Fibroblast of lung (primary cell): ENCODE measurements around the gene PDLIM7. TPM values are rescaled to one million over a fixed set of nuclear protein-coding genes. Genes with fewer than 3 reads are reported as not detected.

Experiments used
- DNase-seq, 2 donors: peaks; one replicate each; pipeline versions ENCODE4 v3.0.0 to v3.0.0-alpha.2; 2010; ENCODE audit warnings: low read depth in 2 of 2
- H2AFZ ChIP-seq: 2 replicates; pipeline ENCODE4 v1.5.1; 2012; ENCODE audit warnings: low read length, control low read depth, inconsistent platforms
- H3K27ac ChIP-seq: 2 replicates; pipeline ENCODE4 v1.5.1; 2011; ENCODE audit warnings: low read length, control low read depth; ENCODE audit not compliant: insufficient read depth
- H3K27me3 ChIP-seq: 2 replicates; pipeline ENCODE4 v1.5.1; 2011; ENCODE audit warnings: mild to moderate bottlenecking, low read length; ENCODE audit not compliant: control insufficient read depth, insufficient read depth
- H3K36me3 ChIP-seq: 2 replicates; pipeline ENCODE4 v1.5.1; 2011; ENCODE audit warnings: low read length; ENCODE audit not compliant: control insufficient read depth, insufficient read depth
- H3K4me1 ChIP-seq: 2 replicates; pipeline ENCODE4 v1.5.1; 2011; ENCODE audit warnings: low read length; ENCODE audit not compliant: control insufficient read depth, insufficient read depth; ENCODE audit errors: extremely low read depth
- H3K4me2 ChIP-seq: 2 replicates; pipeline ENCODE4 v1.5.1; 2011; ENCODE audit warnings: low read length, control low read depth; ENCODE audit not compliant: insufficient read depth; ENCODE audit errors: extremely low read depth
- H3K4me3 ChIP-seq, 4 experiments: fragments of 200-600 bp in 1 of 4; sonication (generic) in 1 of 4; replicated peaks in 1 of 4; 2 replicates each; pipeline ENCODE4 v1.5.1; 2011 to 2016; ENCODE audit warnings: low read length in 4 of 4, low read depth in 3 of 4, mild to moderate bottlenecking in 3 of 4, control low read depth in 2 of 4, inconsistent platforms in 1 of 4, mixed read lengths in 1 of 4; ENCODE audit not compliant: insufficient read depth in 1 of 4; ENCODE audit errors: control extremely low read depth in 1 of 4
- H3K79me2 ChIP-seq: 2 replicates; pipeline ENCODE4 v1.5.1; 2012; ENCODE audit warnings: mild to moderate bottlenecking, low read length, inconsistent platforms; ENCODE audit not compliant: control insufficient read depth, insufficient read depth
- H3K9ac ChIP-seq: 2 replicates; pipeline ENCODE4 v1.5.1; 2011; ENCODE audit warnings: mild to moderate bottlenecking, low read length, control low read depth; ENCODE audit not compliant: insufficient read depth
- H3K9me3 ChIP-seq: 2 replicates; pipeline ENCODE4 v1.5.1; 2012; ENCODE audit warnings: low read depth, low read length; ENCODE audit not compliant: control insufficient read depth, insufficient read depth
- H4K20me1 ChIP-seq: 2 replicates; pipeline ENCODE4 v1.5.1; 2011; ENCODE audit warnings: low read length; ENCODE audit not compliant: control insufficient read depth, insufficient read depth; ENCODE audit errors: extremely low read depth
- CTCF ChIP-seq, 2 donors: IDR thresholded peaks in 1 of 2; conservative IDR thresholded peaks in 1 of 2; 1 replicate in 1 of 2; 2 replicates in 1 of 2; pipeline ENCODE4 v1.5.1; 2011 to 2012; ENCODE audit warnings: low read length in 2 of 2, control low read depth in 1 of 2, inconsistent platforms in 1 of 2, low read depth in 1 of 2, mild to moderate bottlenecking in 1 of 2
- EZH2 ChIP-seq: IDR thresholded peaks from 2 replicates; pipeline ENCODE4 v1.5.1; 2012; ENCODE audit warnings: low read length, control low read depth, mild to moderate bottlenecking; ENCODE audit errors: missing control alignments
- polyA plus RNA-seq, 2 donors: library from polyadenylated mRNA; depleted of rRNA in 1 of 2; stranded (reverse) in 1 of 2; unstranded in 1 of 2; fragments of >200 nt; gene quantifications; 2 replicates each; pipeline ENCODE4 v1.2.1, GENCODE V29; 2011 to 2012; ENCODE audit warnings: missing spikeins in 1 of 2
- total RNA-seq: library from RNA; depleted of rRNA; stranded (reverse); fragments of >200 nt; gene quantifications from 2 replicates; pipeline ENCODE4 v1.2.1, GENCODE V29; 2014

The PDLIM7 gene
- total and polyA plus RNA-seq, 2 donors (not counting 1 experiment from before 2014, with no cell fraction given), result 65.2 to 245 TPM

DNA sequence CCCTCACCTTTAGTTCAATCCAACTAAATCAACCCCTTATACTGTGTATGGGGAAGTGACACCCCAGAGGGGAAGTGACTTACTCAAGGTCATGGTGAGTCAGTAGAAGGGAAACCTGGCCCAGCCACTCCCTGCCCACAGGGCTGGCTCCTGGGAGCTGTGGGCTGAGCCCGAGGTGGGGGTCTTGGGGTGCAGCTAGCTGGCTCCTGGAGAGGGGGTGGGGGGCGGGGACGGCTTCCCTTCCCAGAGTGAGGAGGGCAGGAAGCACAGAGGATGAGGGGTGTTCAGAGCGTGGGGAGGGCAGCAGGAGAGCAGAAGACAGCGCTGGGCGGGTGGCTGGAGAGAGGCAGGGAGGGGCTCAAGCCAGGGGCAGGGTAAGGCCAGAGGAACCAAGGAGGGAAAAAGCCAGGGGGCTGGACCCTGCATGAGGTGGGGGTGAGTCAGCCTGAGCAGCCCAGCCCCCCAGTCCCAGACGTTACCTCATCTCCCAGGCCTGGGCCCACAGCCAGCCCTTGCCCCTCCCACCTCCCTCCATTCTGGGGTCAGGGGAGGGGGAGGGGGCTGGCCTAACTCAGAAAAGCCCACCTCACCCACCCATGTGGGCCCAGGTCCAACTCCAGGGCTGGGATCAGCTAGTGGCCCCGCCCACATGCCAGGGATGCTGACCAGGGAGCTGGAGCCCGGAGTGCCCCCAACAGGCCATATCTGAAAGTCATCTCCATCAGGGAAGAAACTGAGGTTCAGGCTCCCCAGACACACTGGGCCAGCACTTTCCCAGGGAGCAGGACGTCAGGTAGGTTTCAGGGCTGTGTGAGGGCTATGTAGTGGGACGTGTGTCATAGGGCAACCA lies 2.8 kb downstream of the PDLIM7 start:
- H3K27me3 ChIP-seq, result no peaks in the 10 kb centered on the region
- H3K4me1 ChIP-seq, result peaks cover 37% of the 10 kb centered on the region
- no peaks in the 10 kb centered on the region for H4K20me1 ChIP-seq

DNA sequence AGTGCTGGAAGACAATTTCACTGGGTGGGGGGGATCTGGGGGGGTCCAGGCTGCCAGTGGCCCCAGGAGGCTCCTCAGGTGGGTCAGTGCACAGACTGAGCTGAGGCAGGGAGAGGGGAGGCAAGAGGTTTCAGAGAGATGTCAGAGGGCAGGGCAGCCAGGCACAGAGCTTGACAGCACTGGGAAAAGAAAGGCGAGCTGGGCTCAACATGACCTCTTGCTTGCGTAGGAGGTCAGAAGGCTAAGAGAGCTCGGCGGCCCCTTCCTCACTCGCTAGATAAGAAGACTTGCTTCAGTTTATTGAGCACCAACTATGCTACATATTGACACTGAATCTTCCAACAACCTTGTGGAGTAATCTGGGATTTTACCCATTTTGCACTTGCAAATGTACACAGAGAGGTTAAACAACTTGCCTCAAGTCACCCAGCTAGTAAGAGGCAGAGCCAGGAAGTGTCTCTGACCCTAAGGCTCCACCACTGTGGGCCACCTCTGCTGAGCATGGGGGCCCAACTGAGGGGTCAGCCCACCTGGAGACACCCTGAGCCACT lies 3.5 kb downstream of the PDLIM7 start:
- Histone ChIP-seq H2AFZ (no peak overlapping the region), H3K27me3 (no peaks in the 10 kb centered on the region), H3K79me2 (peaks cover 53% of the 10 kb centered on the region), H3K4me3 (peak overlapping the region in 2 of 4 experiments; percentile 29 to 79), H3K9ac (no peak overlapping the region), H4K20me1 (no peaks in the 10 kb centered on the region), H3K4me1 (peaks cover 37% of the 10 kb centered on the region), H3K9me3 (no peaks in the 10 kb centered on the region), H3K36me3 (peaks cover 58% of the 10 kb centered on the region), H3K27ac (peak overlapping the region; percentile 93), H3K4me2 (peak overlapping the region; percentile 44)
- TF ChIP-seq EZH2, result no peak
- no peak for TF ChIP-seq CTCF (conservative IDR thresholded peaks at IDR 0.05 in 1 of 2, IDR thresholded peaks at IDR 0.05 in 1 of 2; ENCODE audit: low read depth in 1 of 2, low read length in 2 of 2)
- DNase-seq, result no peak

More for the DNA sequence above, 2.8 kb downstream of the PDLIM7 start:
- DNase-seq, result peak; percentile 91 to 94
- Histone ChIP-seq H3K79me2 (peaks cover 48% of the 10 kb centered on the region), H3K27ac (peak overlapping the region; percentile 93), H3K4me2 (peak overlapping the region; percentile 93), H3K9me3 (no peaks in the 10 kb centered on the region), H3K9ac (peak overlapping the region; percentile 36), H2AFZ (no peak overlapping the region), H3K36me3 (peaks cover 51% of the 10 kb centered on the region), H3K4me3 (peak overlapping the region in 2 of 4 experiments; percentile 29 to 79)
- TF ChIP-seq EZH2, result no peak
- TF ChIP-seq CTCF (conservative IDR thresholded peaks at IDR 0.05 in 1 of 2, IDR thresholded peaks at IDR 0.05 in 1 of 2; ENCODE audit: low read depth in 1 of 2, low read length in 2 of 2), result peak; percentile 41 to 49

DNA sequence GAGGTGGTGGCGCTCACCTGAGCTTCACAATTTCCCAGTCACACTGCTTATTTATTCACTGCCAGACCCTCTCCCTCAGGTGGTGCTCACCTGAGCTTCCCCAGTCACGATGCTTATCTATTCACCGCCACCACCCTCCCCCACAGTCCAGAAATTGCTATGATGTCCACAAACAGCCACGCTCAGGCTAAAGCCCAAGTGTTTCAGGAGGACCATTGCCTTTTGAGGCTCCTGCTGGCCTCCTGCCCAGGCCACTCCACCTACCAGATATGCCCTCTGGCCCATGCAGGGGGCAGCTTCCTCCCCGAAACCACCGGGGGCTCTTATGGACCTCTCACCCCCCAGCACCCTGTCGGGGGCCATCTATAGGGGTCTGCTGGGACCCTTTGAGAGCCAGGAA lies 4.6 kb downstream of the PDLIM7 start:
- peak overlapping the region; percentile 93 for H3K27ac ChIP-seq
- DNase-seq, result no peak
- no peaks in the 10 kb centered on the region for H4K20me1 ChIP-seq
- peak overlapping the region in 1 of 4 experiments; percentile 28 for H3K4me3 ChIP-seq
- peak overlapping the region; percentile 44 for H3K4me2 ChIP-seq
- no peak overlapping the region for H2AFZ ChIP-seq
- no peaks in the 10 kb centered on the region for H3K27me3 ChIP-seq
- H3K36me3 ChIP-seq, result peaks cover 62% of the 10 kb centered on the region
- peaks cover 54% of the 10 kb centered on the region for H3K79me2 ChIP-seq
- H3K9me3 ChIP-seq, result no peaks in the 10 kb centered on the region
- no peak overlapping the region for H3K9ac ChIP-seq
- no peak for TF ChIP-seq CTCF (conservative IDR thresholded peaks at IDR 0.05 in 1 of 2, IDR thresholded peaks at IDR 0.05 in 1 of 2; ENCODE audit: low read depth in 1 of 2, low read length in 2 of 2)
- TF ChIP-seq EZH2, result no peak
- H3K4me1 ChIP-seq, result peaks cover 31% of the 10 kb centered on the region
